ENCODE measurements around the gene KRTAP5-3. TPM values are rescaled to one million over a fixed set of nuclear protein-coding genes. Genes with fewer than 3 reads are reported as not detected.

KRTAP5-3 gene
- total and polyA plus RNA-seq, 2 experiments from 2014 or later, result not detected

- no peaks in the 10 kb centered on the region for H4K20me1 ChIP-seq (ENCODE audit: insufficient read depth)
- H3K79me2 ChIP-seq (ENCODE audit: insufficient read depth), result no peaks in the 10 kb centered on the region
- H3K9me3 ChIP-seq (ENCODE audit: low read depth), result no peaks in the 10 kb centered on the region
- 76 to 79% methylated on average over 4 to 5 of the region's 5 CpGs for WGBS, 2 experiments (ENCODE audit: low coverage in 1 of 2, low lambda C conversion rate in 2 of 2, missing lambda C conversion rate in 2 of 2)
- H3K4me3 ChIP-seq, result no peak overlapping the region
- H2AFZ ChIP-seq, result no peak overlapping the region
- H3K4me2 ChIP-seq (ENCODE audit: unreplicated experiment), result no peak overlapping the region
- no peaks in the 10 kb centered on the region for H3K36me3 ChIP-seq (ENCODE audit: low read depth)
- TF ChIP-seq EZH2 (IDR thresholded peaks at IDR 0.05; ENCODE audit: insufficient read depth, poor library complexity, severe bottlenecking) (no peak), EZH2phosphoT487 (IDR thresholded peaks at IDR 0.05; ENCODE audit: insufficient read depth, low read depth) (no peak)
- in situ Hi-C loops (cut with MboI), result no loop called here
- H3K27ac ChIP-seq, result no peak overlapping the region
- peaks cover 4% of the 10 kb centered on the region; the same call in 1 of the 2 replicates for H3K27me3 ChIP-seq (replicated peaks; ENCODE audit: insufficient read depth)
- no peaks in the 10 kb centered on the region for H3K9me2 ChIP-seq (ENCODE audit: insufficient read depth)
- H3F3A ChIP-seq (ENCODE audit: insufficient read depth), result no peaks in the 10 kb centered on the region
- H3K4me1 ChIP-seq (ENCODE audit: insufficient read depth), result no peaks in the 10 kb centered on the region
- no peak for DNase-seq
- no peak overlapping the region for H3K9ac ChIP-seq
These were observed 42.4 kb downstream of the KRTAP5-3 start for GRCh38 chr11:1565904-1566247.

GRCh38 chr11:1565173-1565903 is 42.9 kb downstream of the KRTAP5-3 start:
- Histone ChIP-seq H2AFZ (no peak overlapping the region), H4K20me1 (ENCODE audit: insufficient read depth) (no peaks in the 10 kb centered on the region), H3K36me3 (ENCODE audit: low read depth) (no peaks in the 10 kb centered on the region), H3K27me3 (replicated peaks; ENCODE audit: insufficient read depth) (no peaks in the 10 kb centered on the region), H3K79me2 (ENCODE audit: insufficient read depth) (no peaks in the 10 kb centered on the region), H3K4me2 (ENCODE audit: unreplicated experiment) (no peak overlapping the region), H3K9me2 (ENCODE audit: insufficient read depth) (no peaks in the 10 kb centered on the region), H3K9me3 (ENCODE audit: low read depth) (no peaks in the 10 kb centered on the region), H3K9ac (no peak overlapping the region), H3K4me1 (ENCODE audit: insufficient read depth) (no peaks in the 10 kb centered on the region), H3F3A (ENCODE audit: insufficient read depth) (no peaks in the 10 kb centered on the region), H3K4me3 (no peak overlapping the region), H3K27ac (no peak overlapping the region)
- DNase-seq, result no peak
- TF ChIP-seq EZH2 (IDR thresholded peaks at IDR 0.05; ENCODE audit: insufficient read depth, poor library complexity, severe bottlenecking), result no peak
- no peak for TF ChIP-seq EZH2phosphoT487 (IDR thresholded peaks at IDR 0.05; ENCODE audit: insufficient read depth, low read depth)
- WGBS, 2 experiments (ENCODE audit: low coverage in 1 of 2, low lambda C conversion rate in 2 of 2, missing lambda C conversion rate in 2 of 2), result 66 to 80% methylated on average over 21 to 28 of the region's 28 CpGs
- in situ Hi-C loops (cut with MboI), result no loop called here

GRCh38 chr11:1564535-1565172 is 43.6 kb downstream of the KRTAP5-3 start:
- no peak overlapping the region for H3K4me3 ChIP-seq
- H3K4me2 ChIP-seq (ENCODE audit: unreplicated experiment), result no peak overlapping the region
- 39 to 44% methylated on average over 15 to 16 of the region's 16 CpGs for WGBS, 2 experiments (ENCODE audit: low coverage in 1 of 2, low lambda C conversion rate in 2 of 2, missing lambda C conversion rate in 2 of 2)
- no peak overlapping the region for H3K9ac ChIP-seq
- no peak for TF ChIP-seq EZH2phosphoT487 (IDR thresholded peaks at IDR 0.05; ENCODE audit: insufficient read depth, low read depth)
- no peak for TF ChIP-seq EZH2 (IDR thresholded peaks at IDR 0.05; ENCODE audit: insufficient read depth, poor library complexity, severe bottlenecking)
- H3K36me3 ChIP-seq (ENCODE audit: low read depth), result no peaks in the 10 kb centered on the region
- H3K9me2 ChIP-seq (ENCODE audit: insufficient read depth), result no peaks in the 10 kb centered on the region
- peaks cover under 1% of the 10 kb centered on the region; the same call in 1 of the 2 replicates for H3K4me1 ChIP-seq (ENCODE audit: insufficient read depth)
- H3K79me2 ChIP-seq (ENCODE audit: insufficient read depth), result no peaks in the 10 kb centered on the region
- no peaks in the 10 kb centered on the region for H3K9me3 ChIP-seq (ENCODE audit: low read depth)
- no peak overlapping the region for H2AFZ ChIP-seq
- no peak overlapping the region for H3K27ac ChIP-seq
- no peaks in the 10 kb centered on the region for H3F3A ChIP-seq (ENCODE audit: insufficient read depth)
- in situ Hi-C loops (cut with MboI), result no loop called here
- DNase-seq, result peak; percentile 72
- no peaks in the 10 kb centered on the region for H3K27me3 ChIP-seq (replicated peaks; ENCODE audit: insufficient read depth)
- no peaks in the 10 kb centered on the region for H4K20me1 ChIP-seq (ENCODE audit: insufficient read depth)

GRCh38 chr11:1563697-1564534 is 44.3 kb downstream of the KRTAP5-3 start:
- no peaks in the 10 kb centered on the region for H3K9me2 ChIP-seq (ENCODE audit: insufficient read depth)
- no peaks in the 10 kb centered on the region for H3K79me2 ChIP-seq (ENCODE audit: insufficient read depth)
- H3K27me3 ChIP-seq (replicated peaks; ENCODE audit: insufficient read depth), result no peaks in the 10 kb centered on the region
- no peaks in the 10 kb centered on the region for H3K36me3 ChIP-seq (ENCODE audit: low read depth)
- WGBS, 2 experiments (ENCODE audit: low coverage in 1 of 2, low lambda C conversion rate in 2 of 2, missing lambda C conversion rate in 2 of 2), result 72 to 74% methylated on average over 27 to 29 of the region's 29 CpGs
- H3K27ac ChIP-seq, result no peak overlapping the region
- H3K4me2 ChIP-seq (ENCODE audit: unreplicated experiment), result no peak overlapping the region
- in situ Hi-C loops (cut with MboI), result no loop called here
- DNase-seq, result no peak
- H3K9ac ChIP-seq, result no peak overlapping the region
- H2AFZ ChIP-seq, result no peak overlapping the region
- no peaks in the 10 kb centered on the region for H3F3A ChIP-seq (ENCODE audit: insufficient read depth)
- TF ChIP-seq EZH2 (IDR thresholded peaks at IDR 0.05; ENCODE audit: insufficient read depth, poor library complexity, severe bottlenecking) (no peak), EZH2phosphoT487 (IDR thresholded peaks at IDR 0.05; ENCODE audit: insufficient read depth, low read depth) (no peak)
- no peaks in the 10 kb centered on the region for H3K9me3 ChIP-seq (ENCODE audit: low read depth)
- no peak overlapping the region for H3K4me3 ChIP-seq
- peaks cover 8% of the 10 kb centered on the region for H3K4me1 ChIP-seq (ENCODE audit: insufficient read depth)
- no peaks in the 10 kb centered on the region for H4K20me1 ChIP-seq (ENCODE audit: insufficient read depth)
